ENCODE data around the gene DNAJC12.

- TF ChIP-seq, protein P1, sequence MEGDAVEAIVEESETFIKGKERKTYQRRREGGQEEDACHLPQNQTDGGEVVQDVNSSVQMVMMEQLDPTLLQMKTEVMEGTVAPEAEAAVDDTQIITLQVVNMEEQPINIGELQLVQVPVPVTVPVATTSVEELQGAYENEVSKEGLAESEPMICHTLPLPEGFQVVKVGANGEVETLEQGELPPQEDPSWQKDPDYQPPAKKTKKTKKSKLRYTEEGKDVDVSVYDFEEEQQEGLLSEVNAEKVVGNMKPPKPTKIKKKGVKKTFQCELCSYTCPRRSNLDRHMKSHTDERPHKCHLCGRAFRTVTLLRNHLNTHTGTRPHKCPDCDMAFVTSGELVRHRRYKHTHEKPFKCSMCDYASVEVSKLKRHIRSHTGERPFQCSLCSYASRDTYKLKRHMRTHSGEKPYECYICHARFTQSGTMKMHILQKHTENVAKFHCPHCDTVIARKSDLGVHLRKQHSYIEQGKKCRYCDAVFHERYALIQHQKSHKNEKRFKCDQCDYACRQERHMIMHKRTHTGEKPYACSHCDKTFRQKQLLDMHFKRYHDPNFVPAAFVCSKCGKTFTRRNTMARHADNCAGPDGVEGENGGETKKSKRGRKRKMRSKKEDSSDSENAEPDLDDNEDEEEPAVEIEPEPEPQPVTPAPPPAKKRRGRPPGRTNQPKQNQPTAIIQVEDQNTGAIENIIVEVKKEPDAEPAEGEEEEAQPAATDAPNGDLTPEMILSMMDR (IDR thresholded peaks at IDR 0.05; ENCODE audit: low read length): no peak
- TF ChIP-seq EZH2 (IDR thresholded peaks at IDR 0.05; ENCODE audit: borderline replicate concordance, low read length): no peak
Measured at GRCh38 chr10:67864607-67865371, 26.8 kb upstream of the DNAJC12 start.

All from OCI-LY1 (cell line).